Raji (cell line): ENCODE results near the gene RIPK4.

ENCODE experiments used
- POLR2A ChIP-seq: IDR thresholded peaks from 2 replicates; pipeline ENCODE4 v1.6.1; 2011; ENCODE audit warnings: low read depth, low read length, control low read depth; ENCODE audit not compliant: insufficient read depth

The RIPK4 gene

GRCh38 chr21:41755258-41755933 is 11.5 kb downstream of the RIPK4 start:
- TF ChIP-seq POLR2A: no peak

- no peak for TF ChIP-seq POLR2A
These were observed 12.4 kb downstream of the RIPK4 start for GRCh38 chr21:41754479-41754891.

- no peak for TF ChIP-seq POLR2A
These were observed 13.6 kb downstream of the RIPK4 start for GRCh38 chr21:41753006-41753898.

- no peak for TF ChIP-seq POLR2A
These were observed 14.6 kb downstream of the RIPK4 start for GRCh38 chr21:41752231-41752681.

- no peak for TF ChIP-seq POLR2A
These were observed 15.2 kb downstream of the RIPK4 start for GRCh38 chr21:41751611-41752011.

GRCh38 chr21:41750532-41751151 is 16.2 kb downstream of the RIPK4 start:
- TF ChIP-seq POLR2A: no peak

- no peak for TF ChIP-seq POLR2A
These were observed 16.8 kb downstream of the RIPK4 start for GRCh38 chr21:41750051-41750450.

- no peak for TF ChIP-seq POLR2A
These were observed 17.6 kb downstream of the RIPK4 start for GRCh38 chr21:41749286-41749685.

GRCh38 chr21:41747943-41748738 is 18.7 kb downstream of the RIPK4 start:
- TF ChIP-seq POLR2A: no peak

GRCh38 chr21:41746744-41747006 is 20.2 kb downstream of the RIPK4 start:
- TF ChIP-seq POLR2A: no peak

- no peak for TF ChIP-seq POLR2A
These were observed 20.7 kb downstream of the RIPK4 start for GRCh38 chr21:41745971-41746743.

GRCh38 chr21:41745026-41745820 is 21.6 kb downstream of the RIPK4 start:
- no peak for TF ChIP-seq POLR2A

- TF ChIP-seq POLR2A: no peak
These were observed 22.6 kb downstream of the RIPK4 start for GRCh38 chr21:41744028-41744930.
